IMR-90 (cell line): ENCODE data around the gene ERC2. TPM values are rescaled to one million over a fixed set of nuclear protein-coding genes. Genes with fewer than 3 reads are reported as not detected.

Experiments
- ATAC-seq: fragments of 200-7000 bp; cut with Tn5 transposase; 2 replicates; pipeline ENCODE4 v1.9.1; 2020; ENCODE audit warnings: low read depth, mild to moderate bottlenecking, moderate library complexity
- BruUV-seq: library from RNA; stranded (reverse); fragments of 400-500 nt; replicated peaks from 2 replicates; lab custom pipeline; 2021; lab: Mats Ljungman, UMichigan
- CTCF ChIA-PET: fragments of 300-600 bp; formaldehyde crosslinking; extraction: SDS; loops from one replicate; lab custom pipeline; 2021; ENCODE audit warnings: antibody characterized with exemption; lab: Yijun Ruan, JAX
- POLR2A ChIA-PET: fragments of 300-600 bp; sonication (Branson Sonifier 250); formaldehyde crosslinking; loops from one replicate; lab custom pipeline; 2022; ENCODE audit warnings: antibody characterized with exemption; ENCODE audit not compliant: unreplicated experiment; lab: Charles Lee
- DNase-seq: peaks from one replicate; pipeline ENCODE4 v3.0.0; 2013
- H2AFZ ChIP-seq: replicated peaks from 2 replicates; pipeline ENCODE3; 2013; ENCODE audit warnings: low read length, mild to moderate bottlenecking; ENCODE audit not compliant: poor library complexity
- H2AK5ac ChIP-seq: 2 replicates; pipeline ENCODE4 v1.6.1; 2013; ENCODE audit warnings: low read depth, low read length, inconsistent platforms
- H2AK9ac ChIP-seq: replicated peaks from 2 replicates; pipeline ENCODE3; 2013; ENCODE audit warnings: mild to moderate bottlenecking, low read depth, low read length, moderate library complexity; ENCODE audit not compliant: poor library complexity
- H2BK120ac ChIP-seq: 2 replicates; pipeline ENCODE4 v1.6.1; 2013; ENCODE audit warnings: low read depth, low read length, inconsistent platforms
- H2BK15ac ChIP-seq: 3 replicates; pipeline ENCODE4 v1.6.1; 2013; ENCODE audit warnings: low read depth, low read length, inconsistent platforms
- H2BK20ac ChIP-seq: 2 replicates; pipeline ENCODE4 v1.6.1; 2013; ENCODE audit warnings: low read depth, mild to moderate bottlenecking, inconsistent platforms, low read length, moderate library complexity
- H2BK5ac ChIP-seq: 2 replicates; pipeline ENCODE4 v1.6.1; 2013; ENCODE audit warnings: mild to moderate bottlenecking, low read depth, low read length, inconsistent platforms; ENCODE audit not compliant: poor library complexity, severe bottlenecking
- H3K14ac ChIP-seq: replicated peaks from 2 replicates; pipeline ENCODE4 v1.6.1; 2013; ENCODE audit warnings: low read depth, low read length, inconsistent platforms
- H3K18ac ChIP-seq: 2 replicates; pipeline ENCODE4 v1.6.1; 2013; ENCODE audit warnings: low read depth, low read length, control low read depth
- H3K23ac ChIP-seq: 2 replicates; pipeline ENCODE4 v1.6.1; 2013; ENCODE audit warnings: low read depth, low read length, inconsistent platforms
- H3K27ac ChIP-seq: 2 replicates; pipeline ENCODE4 v1.5.1; 2013; ENCODE audit warnings: mild to moderate bottlenecking, control low read depth, low read length; ENCODE audit not compliant: insufficient read depth
- H3K27me3 ChIP-seq: 2 replicates; pipeline ENCODE4 v1.6.1; 2013; ENCODE audit warnings: low read length; ENCODE audit not compliant: control insufficient read depth, insufficient read depth
- H3K36me3 ChIP-seq: 2 replicates; pipeline ENCODE4 v1.6.1; 2013; ENCODE audit warnings: low read length, mixed read lengths; ENCODE audit not compliant: control insufficient read depth, insufficient read depth
- H3K4ac ChIP-seq: 2 replicates; pipeline ENCODE4 v1.6.1; 2013; ENCODE audit warnings: low read depth, low read length, inconsistent platforms
- H3K4me1 ChIP-seq: 2 replicates; pipeline ENCODE4 v1.6.1; 2013; ENCODE audit warnings: low read length, mixed read lengths; ENCODE audit not compliant: control insufficient read depth, insufficient read depth
- H3K4me2 ChIP-seq: 2 replicates; pipeline ENCODE4 v1.6.1; 2013; ENCODE audit warnings: low read depth, mild to moderate bottlenecking, control low read depth, low read length, moderate library complexity
- H3K4me3 ChIP-seq: 2 replicates; pipeline ENCODE4 v1.5.1; 2013; ENCODE audit warnings: low read depth, mild to moderate bottlenecking, control low read depth, low read length, moderate library complexity; ENCODE audit not compliant: insufficient read depth
- H3K56ac ChIP-seq: 2 replicates; pipeline ENCODE4 v1.6.1; 2013; ENCODE audit warnings: low read length, inconsistent platforms; ENCODE audit not compliant: insufficient read depth; ENCODE audit errors: extremely low read depth
- H3K79me1 ChIP-seq, 2 experiments: 2 replicates each; pipeline ENCODE4 v1.6.1; 2013; ENCODE audit warnings: low read length in 2 of 2, inconsistent platforms in 1 of 2, low read depth in 1 of 2
- H3K9ac ChIP-seq: 2 replicates; pipeline ENCODE4 v1.6.1; 2013; ENCODE audit warnings: low read depth, low read length, control low read depth
- H3K9me1 ChIP-seq: 2 replicates; pipeline ENCODE4 v1.6.1; 2013; ENCODE audit warnings: low read length, inconsistent platforms; ENCODE audit not compliant: insufficient read depth
- H3K9me3 ChIP-seq: 2 replicates; pipeline ENCODE4 v1.6.1; 2013; ENCODE audit warnings: low read length; ENCODE audit not compliant: control insufficient read depth, insufficient read depth
- H4K20me1 ChIP-seq: 2 replicates; pipeline ENCODE4 v1.6.1; 2013; ENCODE audit warnings: low read length, inconsistent platforms; ENCODE audit not compliant: insufficient read depth
- H4K5ac ChIP-seq: 2 replicates; pipeline ENCODE4 v1.6.1; 2013; ENCODE audit warnings: mild to moderate bottlenecking, low read depth, low read length, control low read depth
- H4K8ac ChIP-seq, 2 experiments: 2 replicates each; pipeline ENCODE4 v1.6.1; 2013; ENCODE audit warnings: low read depth in 2 of 2, low read length in 2 of 2, control low read depth in 1 of 2, inconsistent platforms in 1 of 2
- H4K91ac ChIP-seq: 2 replicates; pipeline ENCODE4 v1.6.1; 2013; ENCODE audit warnings: low read depth, low read length, inconsistent platforms; ENCODE audit not compliant: insufficient read depth
- BHLHE40 ChIP-seq: fragments of 150-350 bp; IDR thresholded peaks from 2 replicates; pipeline ENCODE4 v1.6.1; 2016; ENCODE audit warnings: mild to moderate bottlenecking, low read depth, low read length
- CEBPB ChIP-seq: IDR thresholded peaks from 2 replicates; pipeline ENCODE4 v1.6.1; 2012; ENCODE audit warnings: low read depth, low read length, improper control_type of control experiment
- CHD1 ChIP-seq: IDR thresholded peaks from 2 replicates; pipeline ENCODE4 v1.6.1; 2012; ENCODE audit warnings: low read depth, low read length, improper control_type of control experiment
- CTCF ChIP-seq: conservative IDR thresholded peaks from 2 replicates; pipeline ENCODE4 v1.5.1; 2012; ENCODE audit warnings: mild to moderate bottlenecking, low read depth, low read length, improper control_type of control experiment
- FOS ChIP-seq: fragments of 150-350 bp; IDR thresholded peaks from 2 replicates; pipeline ENCODE4 v1.6.1; 2016; ENCODE audit warnings: low read depth, low read length
- MAFK ChIP-seq: IDR thresholded peaks from 2 replicates; pipeline ENCODE4 v1.6.1; 2012; ENCODE audit warnings: low read depth, low read length, improper control_type of control experiment
- MAZ ChIP-seq: IDR thresholded peaks from 2 replicates; pipeline ENCODE4 v1.6.1; 2012; ENCODE audit warnings: low read depth, mild to moderate bottlenecking, low read length, improper control_type of control experiment, moderate library complexity, borderline replicate concordance
- MXI1 ChIP-seq: IDR thresholded peaks from 2 replicates; pipeline ENCODE4 v1.6.1; 2012; ENCODE audit warnings: low read depth, mild to moderate bottlenecking, low read length, moderate library complexity, borderline replicate concordance
- NFE2L2 ChIP-seq: fragments of 150-350 bp; IDR thresholded peaks from 2 replicates; pipeline ENCODE4 v1.6.1; 2016; ENCODE audit warnings: low read depth, mild to moderate bottlenecking, low read length
- POLR2A ChIP-seq: IDR thresholded peaks from 2 replicates; pipeline ENCODE4 v1.6.1; 2012; ENCODE audit warnings: mild to moderate bottlenecking, low read depth, low read length
- RAD21 ChIP-seq: IDR thresholded peaks from 2 replicates; pipeline ENCODE4 v1.6.1; 2012; ENCODE audit warnings: low read length, improper control_type of control experiment
- RCOR1 ChIP-seq: IDR thresholded peaks from 2 replicates; pipeline ENCODE4 v1.6.1; 2012; ENCODE audit warnings: mild to moderate bottlenecking, low read length, improper control_type of control experiment; ENCODE audit not compliant: insufficient replicate concordance
- RFX5 ChIP-seq: IDR thresholded peaks from 2 replicates; pipeline ENCODE4 v1.8.0; 2012; ENCODE audit warnings: low read depth, mild to moderate bottlenecking, low read length, moderate library complexity
- SMC3 ChIP-seq: fragments of 150-350 bp; IDR thresholded peaks from 2 replicates; pipeline ENCODE4 v1.6.1; 2016; ENCODE audit warnings: low read depth, mild to moderate bottlenecking, antibody characterized with exemption, low read length, moderate library complexity
- USF2 ChIP-seq: fragments of 150-350 bp; IDR thresholded peaks from 2 replicates; pipeline ENCODE4 v1.6.1; 2017; ENCODE audit warnings: mild to moderate bottlenecking, antibody characterized with exemption, low read length, low read depth
- WGBS, 2 experiments: methylation state at CpG; one replicate each; pipeline versions ENCODE4 v1.1.5 to v1.1.7; 2013; ENCODE audit warnings: missing lambda C conversion rate in 2 of 2; ENCODE audit not compliant: insufficient read length in 1 of 2; ENCODE audit errors: extremely low coverage in 2 of 2; 5-methylcytosine and 5-hydroxymethylcytosine counted together
- dilution Hi-C: fragments of 300-500 bp; cut with HindIII; formaldehyde crosslinking; loops from one replicate; pipeline ENCODE4 v1.14.3; 2018; ENCODE audit warnings: low sequenced_read_pairs; ENCODE audit not compliant: unreplicated experiment
- in situ Hi-C: fragments of 300-500 bp; cut with MboI; formaldehyde crosslinking; loops from 3 replicates; pipeline ENCODE4 v1.14.3; 2019; ENCODE audit warnings: low sequenced_read_pairs, inconsistent platforms, mixed read lengths
- intact Hi-C: fragments of 100-400 bp; cut with micrococcal nuclease; formaldehyde crosslinking; loops from 2 replicates; pipeline ENCODE4 v1.10.0; 2022
- polyA plus RNA-seq, 3 experiments: library from polyadenylated mRNA; depleted of rRNA; stranded (reverse); fragments of >200 nt; gene quantifications; 2 replicates each; pipeline ENCODE4 v1.2.3, GENCODE V29; 2012; ENCODE audit warnings: low replicate concordance in 1 of 3
- total RNA-seq: library from RNA; depleted of rRNA; stranded (reverse); fragments of >200 nt; gene quantifications from 2 replicates; pipeline ENCODE4 v1.2.3, GENCODE V29; 2012
- TF ChIP-seq, protein P1 (sequence below): fragments of 150-350 bp; IDR thresholded peaks from 2 replicates; pipeline ENCODE4 v1.6.1; 2016; ENCODE audit warnings: low read depth, mild to moderate bottlenecking, low read length, moderate library complexity, borderline replicate concordance

ERC2 gene
- total and polyA plus RNA-seq, 2 of the 4 experiments (the other 2 are of a cell fraction): 0.17 to 0.18 TPM

DNA sequence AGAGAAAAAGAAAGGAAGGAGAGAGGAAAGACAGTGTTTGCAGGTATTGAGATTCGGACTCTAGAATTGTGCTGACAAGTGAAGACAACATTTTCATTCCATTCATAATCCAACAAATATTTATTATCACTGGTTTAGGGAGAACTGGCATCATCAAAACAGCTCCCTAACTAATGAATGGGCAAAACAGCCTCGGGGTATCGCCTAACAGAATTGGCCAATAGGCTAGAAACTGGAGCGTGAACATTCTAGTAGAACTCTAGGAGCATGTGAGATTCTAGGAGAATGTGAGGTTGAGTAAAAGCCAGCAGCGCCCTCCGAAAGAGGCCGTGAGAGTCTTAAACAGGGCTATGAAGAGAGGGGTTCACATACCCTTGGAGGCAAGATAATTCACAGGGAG is 759.3 kb downstream of the ERC2 start:
- in situ Hi-C loops (no loop called here), dilution Hi-C loops (no loop called here), intact Hi-C loops (no loop called here)
- BruUV-seq: no TSS peak
- no peak overlapping the region for H3K4ac ChIP-seq
- no peak overlapping the region for H3K18ac ChIP-seq
- no peak overlapping the region for H3K4me3 ChIP-seq
- H3K56ac ChIP-seq: no peak overlapping the region
- H3K9me1 ChIP-seq: peaks cover 10% of the 10 kb centered on the region; the same call in 1 of the 2 replicates
- DNase-seq: no peak
- 0 out of 2 replicates have a peak, but pooled peaks cover 1% of the 10 kb centered on the region for H3K4me1 ChIP-seq
- no peak overlapping the region for H4K91ac ChIP-seq
- H2BK5ac ChIP-seq: no peak overlapping the region
- no peak overlapping the region for H3K27ac ChIP-seq
- H3K27me3 ChIP-seq: peaks cover 2% of the 10 kb centered on the region; the same call in 1 of the 2 replicates
- H2AK9ac ChIP-seq: no peak overlapping the region
- H2BK20ac ChIP-seq: no peak overlapping the region
- H3K9me3 ChIP-seq: no peaks in the 10 kb centered on the region
- H3K23ac ChIP-seq: no peak overlapping the region
- H3K14ac ChIP-seq: no peak overlapping the region
- CTCF ChIA-PET: no interaction called here
- H2BK120ac ChIP-seq: no peak overlapping the region
- no peaks in the 10 kb centered on the region for H4K20me1 ChIP-seq
- H2BK15ac ChIP-seq: no peak overlapping the region
- TF ChIP-seq MXI1 (no peak), SMC3 (no peak), CTCF (no peak), POLR2A (no peak), FOS (no peak), CEBPB (no peak), NFE2L2 (no peak), USF2 (no peak), MAZ (no peak), RAD21 (no peak), MAFK (no peak), RCOR1 (no peak), BHLHE40 (no peak), RFX5 (no peak), CHD1 (no peak)
- TF ChIP-seq, protein P1, sequence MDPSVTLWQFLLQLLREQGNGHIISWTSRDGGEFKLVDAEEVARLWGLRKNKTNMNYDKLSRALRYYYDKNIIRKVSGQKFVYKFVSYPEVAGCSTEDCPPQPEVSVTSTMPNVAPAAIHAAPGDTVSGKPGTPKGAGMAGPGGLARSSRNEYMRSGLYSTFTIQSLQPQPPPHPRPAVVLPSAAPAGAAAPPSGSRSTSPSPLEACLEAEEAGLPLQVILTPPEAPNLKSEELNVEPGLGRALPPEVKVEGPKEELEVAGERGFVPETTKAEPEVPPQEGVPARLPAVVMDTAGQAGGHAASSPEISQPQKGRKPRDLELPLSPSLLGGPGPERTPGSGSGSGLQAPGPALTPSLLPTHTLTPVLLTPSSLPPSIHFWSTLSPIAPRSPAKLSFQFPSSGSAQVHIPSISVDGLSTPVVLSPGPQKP: no peak
- POLR2A ChIA-PET: no interaction called here
- H4K8ac ChIP-seq: no peak overlapping the region
- ATAC-seq: no peak
- H3K4me2 ChIP-seq: no peak overlapping the region
- no peak overlapping the region; the same call in 1 of the 2 replicates for H2AK5ac ChIP-seq
- H3K79me1 ChIP-seq: no peaks in the 10 kb centered on the region
- no peak overlapping the region for H3K9ac ChIP-seq
- H3K36me3 ChIP-seq: no peaks in the 10 kb centered on the region
- no peak overlapping the region for H4K5ac ChIP-seq
- whole genome bisulfite sequencing, 2 experiments: no CpG with 5 or more reads among the region's 7 CpGs
- no peak overlapping the region for H2AFZ ChIP-seq
